ENCODE results near the gene LRP1B. TPM values are rescaled to one million over a fixed set of nuclear protein-coding genes. Genes with fewer than 3 reads are reported as not detected.

Gene LRP1B
- total RNA-seq, 1 donor from 2014 or later, result 0.20 TPM

DNA sequence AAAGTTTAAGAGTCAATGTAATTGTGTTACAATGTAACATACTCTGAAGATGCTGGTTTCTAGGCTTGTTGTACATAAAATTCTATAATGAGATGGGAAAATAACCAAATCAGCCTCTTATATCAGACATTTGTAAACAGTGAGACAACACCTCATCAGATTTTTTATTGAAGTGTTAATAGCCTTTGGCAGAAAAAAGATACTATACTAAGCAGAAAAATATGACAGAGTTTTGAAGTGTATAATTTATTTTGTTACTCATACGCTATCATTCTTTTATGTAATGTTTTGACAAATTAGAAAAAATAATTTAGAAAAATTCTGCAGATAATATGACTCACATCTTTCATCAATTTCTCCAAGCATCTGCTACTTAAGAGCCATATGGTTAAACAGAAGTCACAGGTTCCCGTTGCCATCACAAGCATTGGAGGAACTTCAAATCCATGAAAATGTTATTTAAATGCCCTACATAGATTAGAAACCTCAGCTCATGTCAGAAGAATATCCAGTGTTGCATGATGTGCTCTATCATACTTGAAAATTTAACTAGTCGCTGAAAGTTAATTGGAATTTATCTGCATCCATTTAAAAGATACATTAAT, 535.4 kb downstream of the LRP1B start:
- no peak for DNase-seq (ENCODE audit: low read depth, low spot score)

DNA sequence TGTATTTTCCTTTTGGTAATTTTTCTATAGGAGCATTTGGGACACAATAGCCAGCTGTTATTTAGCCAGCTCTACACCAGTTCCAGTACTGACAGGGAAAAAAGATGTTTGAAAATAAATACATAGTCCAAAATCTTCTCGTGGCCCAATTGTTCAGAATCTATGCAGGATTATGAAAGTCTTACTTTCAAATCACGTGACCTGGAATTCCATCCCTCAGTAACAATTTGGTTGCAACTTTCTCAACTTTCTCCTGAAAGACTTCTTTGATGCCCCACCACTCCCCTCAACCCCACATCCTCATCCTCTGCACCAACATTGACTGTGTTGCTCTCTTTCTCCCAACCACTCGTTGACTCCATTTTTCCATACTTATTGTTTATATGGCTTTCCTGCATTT, 539.0 kb downstream of the LRP1B start:
- DNase-seq (ENCODE audit: low read depth, low spot score), result no peak

DNA sequence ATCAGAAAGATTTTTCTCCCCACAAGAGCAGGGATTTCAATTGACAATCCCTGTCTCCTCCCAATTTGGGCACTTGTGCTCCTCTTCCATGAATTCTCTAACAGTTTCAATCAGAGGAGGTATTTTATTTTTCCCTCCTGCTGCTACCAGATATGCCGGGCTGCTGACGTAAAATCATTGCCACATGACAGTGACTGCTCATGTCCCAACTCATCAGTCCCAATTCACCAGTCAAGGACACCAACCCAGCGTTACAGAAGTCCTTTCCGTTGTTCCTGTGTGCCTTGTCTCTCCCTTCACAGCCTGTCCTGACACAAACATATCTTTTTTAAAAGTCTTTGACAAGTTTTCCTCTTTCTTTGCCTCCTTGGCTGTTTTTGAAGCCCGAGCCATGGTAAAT, 540.2 kb downstream of the LRP1B start:
- no peak for DNase-seq (ENCODE audit: low read depth, low spot score)

DNA sequence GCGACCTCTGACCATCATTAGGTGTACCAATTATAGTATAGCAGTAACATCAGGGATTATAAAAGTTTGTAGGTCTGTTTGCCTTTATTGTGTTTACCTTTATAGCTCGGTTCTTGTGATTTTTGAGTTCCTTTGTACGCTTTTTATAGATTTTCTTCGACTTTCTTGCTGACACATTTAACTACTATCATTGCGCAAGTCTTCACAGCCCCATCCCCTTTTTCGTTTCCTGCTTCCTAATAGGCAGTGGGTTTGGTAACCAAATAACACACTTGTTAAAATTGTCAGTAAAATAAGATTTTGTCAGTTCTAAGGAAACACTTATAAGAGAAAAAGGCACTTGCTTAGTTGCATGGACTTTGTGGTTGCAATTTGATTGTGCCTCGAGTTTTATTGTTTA, 541.5 kb downstream of the LRP1B start:
- DNase-seq (ENCODE audit: low read depth, low spot score), result no peak

DNA sequence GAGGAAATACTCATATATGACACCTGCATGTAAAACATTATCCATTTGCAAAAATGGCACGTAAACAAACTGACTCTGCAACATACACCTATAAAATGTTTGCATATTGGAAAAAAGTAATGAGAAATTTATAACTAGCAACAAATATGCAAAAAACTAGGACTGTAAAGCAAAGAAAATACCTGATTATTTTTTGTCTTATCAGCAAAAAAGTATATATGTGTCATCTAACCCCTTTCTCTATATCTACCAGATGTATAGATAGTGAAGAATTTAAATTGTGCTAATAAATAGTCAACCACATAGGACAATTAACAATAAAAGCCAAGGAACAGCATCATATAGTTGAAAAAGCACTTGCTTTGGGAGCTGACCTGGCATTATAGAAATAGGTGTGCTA, 543.8 kb downstream of the LRP1B start:
- no peak for DNase-seq (ENCODE audit: low read depth, low spot score)

DNA sequence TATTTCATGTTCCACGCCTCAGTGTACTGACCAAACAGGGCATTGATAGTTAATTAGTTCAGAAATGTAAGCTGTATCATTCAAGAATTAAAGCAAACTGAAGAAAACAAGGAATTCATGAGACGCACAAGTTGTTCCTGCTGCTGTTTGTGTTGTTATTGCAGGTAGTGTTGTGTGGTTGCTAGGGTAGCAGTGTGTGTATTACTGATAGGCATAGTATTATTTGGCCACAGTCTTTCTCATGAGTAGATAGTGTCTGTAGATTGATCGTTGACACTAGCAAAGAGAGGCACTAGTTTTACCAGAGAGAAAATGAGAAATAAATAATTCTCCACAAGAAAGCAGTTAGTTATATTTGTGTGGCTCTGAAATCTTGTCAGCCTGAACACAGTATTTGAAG, 548.6 kb downstream of the LRP1B start:
- DNase-seq (ENCODE audit: low read depth, low spot score), result no peak

DNA sequence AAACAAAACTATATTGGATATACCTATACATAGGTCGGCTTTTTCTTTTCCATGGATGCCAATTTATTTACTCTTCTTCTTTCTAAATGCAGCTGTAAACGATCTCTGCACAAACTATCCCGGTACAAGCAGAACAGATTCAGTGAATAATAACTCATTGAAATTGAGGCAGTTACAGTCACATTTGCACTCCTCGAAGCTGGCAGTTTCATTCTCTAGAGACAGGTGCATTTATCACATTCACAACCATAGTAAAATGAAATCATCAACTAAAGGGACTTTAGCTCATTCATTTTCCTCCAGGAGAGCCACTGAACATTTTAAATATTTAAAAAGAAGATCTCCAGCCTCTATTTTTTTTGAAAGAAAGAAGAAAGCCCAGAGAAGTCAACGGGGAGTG, 551.7 kb downstream of the LRP1B start:
- no peak for DNase-seq (ENCODE audit: low read depth, low spot score)

DNA sequence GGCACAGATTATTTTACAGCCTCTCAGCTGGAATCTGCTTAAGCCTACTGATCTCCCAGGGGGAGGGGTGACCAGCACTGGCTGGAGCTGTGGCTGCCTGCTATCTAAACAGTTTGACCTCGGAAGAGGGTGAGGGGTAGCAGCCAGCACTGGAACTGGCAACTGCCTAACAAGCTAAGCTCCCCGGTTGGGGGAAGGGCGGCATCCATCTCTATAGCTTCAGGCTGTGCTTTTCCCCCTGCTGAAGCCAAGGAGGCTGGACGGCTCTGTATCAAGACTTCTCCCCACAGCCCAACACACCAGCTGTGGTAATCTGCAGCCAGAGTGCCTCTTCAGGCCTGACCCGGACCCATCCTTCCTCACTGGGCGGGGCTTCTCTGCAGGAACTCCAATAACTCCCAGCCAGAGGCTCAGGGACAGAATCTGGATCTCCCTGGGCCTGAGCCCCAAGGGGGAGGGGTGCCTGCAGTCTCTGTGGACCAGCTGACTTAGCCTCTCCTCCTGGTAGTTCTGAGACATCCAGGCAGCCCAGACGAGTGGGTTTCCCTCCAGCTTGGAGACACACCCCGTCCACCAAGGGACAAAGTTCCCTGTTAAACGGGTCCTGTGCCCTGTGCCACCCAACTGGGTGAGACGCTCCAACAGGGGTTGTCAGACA, 560.2 kb downstream of the LRP1B start:
- DNase-seq (ENCODE audit: low read depth, low spot score), result no peak

DNA sequence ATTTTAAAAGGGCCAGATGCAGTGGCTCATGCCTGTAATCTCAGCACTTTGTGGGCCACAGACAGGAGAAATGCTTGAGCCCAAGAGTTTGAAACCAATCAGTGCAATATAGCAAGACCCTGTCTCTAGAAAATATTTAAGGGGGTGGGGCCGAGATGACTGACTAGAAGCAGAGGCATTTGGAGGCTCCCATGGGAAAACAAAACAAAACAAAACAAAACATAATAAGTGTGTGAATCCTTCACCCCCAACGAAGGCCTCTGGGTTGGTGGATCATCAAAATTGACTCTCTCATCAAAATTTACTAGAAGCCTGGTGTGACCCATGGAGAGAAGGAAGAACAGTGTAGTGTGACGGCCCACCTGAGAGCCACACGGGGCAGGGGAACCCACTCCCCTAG, 560.9 kb downstream of the LRP1B start:
- DNase-seq (ENCODE audit: low read depth, low spot score), result no peak

DNA sequence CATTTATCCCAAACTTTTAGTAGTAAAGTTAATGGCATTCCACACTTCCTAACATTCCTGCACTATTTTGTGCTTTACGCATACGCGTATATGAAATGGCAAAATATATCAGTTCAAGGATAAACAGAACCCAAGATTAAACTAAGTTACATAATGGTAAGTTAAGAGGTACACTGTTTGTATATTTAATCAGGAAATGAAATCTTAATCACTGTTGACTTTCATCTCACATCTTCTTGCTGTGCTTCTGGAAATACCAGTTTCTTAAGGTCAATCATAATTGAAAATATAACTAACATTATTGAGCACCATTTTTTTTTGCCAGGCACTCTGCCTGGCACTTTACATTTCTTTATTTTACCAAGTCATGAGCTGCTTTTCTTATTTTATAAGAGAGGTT, 565.2 kb downstream of the LRP1B start:
- DNase-seq (ENCODE audit: low read depth, low spot score), result no peak

DNA sequence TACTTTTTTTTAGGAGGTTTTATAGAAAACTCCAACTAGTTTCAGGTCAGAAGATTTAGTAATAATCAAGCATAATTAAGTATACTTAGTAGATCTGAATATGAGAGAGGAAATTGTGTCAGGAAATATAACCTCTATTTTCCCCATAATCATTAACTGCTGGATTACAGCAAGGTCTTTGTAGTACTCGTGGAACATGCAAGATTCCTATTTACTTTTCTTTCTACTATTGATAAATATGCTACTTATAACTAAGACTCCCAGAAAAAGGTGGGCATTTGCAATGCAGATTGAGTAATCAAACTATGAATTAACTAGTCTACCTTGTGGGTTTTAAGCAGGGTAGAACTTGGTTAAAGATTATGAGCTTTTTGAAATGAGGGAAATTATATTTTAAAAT, 570.1 kb downstream of the LRP1B start:
- DNase-seq (ENCODE audit: low read depth, low spot score), result no peak

DNA sequence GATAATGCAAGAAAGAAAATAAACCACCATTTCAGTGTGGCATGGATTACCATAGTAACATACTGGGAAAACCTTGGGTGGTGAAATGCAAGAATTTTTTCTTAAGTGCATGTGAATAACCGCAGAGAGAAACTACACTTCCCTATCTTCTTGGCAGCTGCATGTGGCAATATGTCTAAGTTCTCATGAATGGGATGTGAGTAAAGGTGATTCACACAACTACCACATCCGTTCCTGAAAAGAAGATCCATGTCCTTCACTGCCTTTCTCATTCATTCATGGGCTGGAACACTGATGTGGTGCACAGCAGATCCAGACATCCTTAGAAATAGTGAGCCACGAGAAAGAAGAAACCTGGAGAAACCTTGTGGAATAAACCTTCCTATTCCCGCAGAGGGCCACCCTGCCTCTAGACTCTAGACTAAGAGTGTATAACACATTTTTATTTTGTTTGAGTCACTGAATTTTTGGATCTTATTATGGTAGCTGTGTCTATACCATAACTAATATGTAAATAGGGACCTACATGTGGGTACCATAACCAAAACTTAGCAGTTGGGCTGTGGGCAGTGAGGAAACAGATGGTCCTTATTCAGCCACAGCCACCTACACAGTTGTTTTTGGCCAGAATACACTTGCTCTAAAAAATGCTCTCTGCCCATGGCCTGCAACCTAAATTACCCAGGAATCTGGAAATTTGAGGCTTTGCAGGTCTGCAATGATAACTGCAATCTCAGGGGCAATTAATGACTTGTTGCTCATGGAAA, 573.3 kb downstream of the LRP1B start:
- DNase-seq (ENCODE audit: low read depth, low spot score), result no peak

DNA sequence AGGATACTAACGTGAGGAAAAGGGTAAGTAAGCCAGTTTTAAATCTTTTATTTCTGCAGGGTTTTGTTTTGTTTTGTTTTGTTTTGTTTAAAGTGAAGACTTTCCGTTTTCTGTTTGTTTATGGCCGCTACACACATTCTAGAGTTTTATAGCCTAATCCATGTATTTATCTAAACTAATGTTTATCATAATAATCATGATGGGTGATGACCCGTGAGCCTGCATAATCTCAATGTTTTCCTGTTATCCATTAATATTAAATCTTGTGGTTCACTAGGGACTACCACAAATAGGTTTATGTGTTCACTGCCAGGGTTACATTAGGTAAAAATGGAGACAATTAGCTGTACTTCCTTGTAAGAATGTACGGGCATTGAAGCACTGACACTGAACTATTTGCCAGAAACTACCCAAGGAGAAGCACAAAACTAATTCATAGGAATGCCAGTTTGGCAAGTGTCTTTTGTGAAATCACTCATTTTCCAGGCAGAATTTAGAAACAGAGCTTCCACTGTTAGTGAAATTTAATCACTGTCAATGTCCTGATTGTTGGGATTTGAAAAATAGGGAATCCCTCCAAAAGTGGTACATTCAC, 574.8 kb downstream of the LRP1B start:
- DNase-seq (ENCODE audit: low read depth, low spot score), result no peak

DNA sequence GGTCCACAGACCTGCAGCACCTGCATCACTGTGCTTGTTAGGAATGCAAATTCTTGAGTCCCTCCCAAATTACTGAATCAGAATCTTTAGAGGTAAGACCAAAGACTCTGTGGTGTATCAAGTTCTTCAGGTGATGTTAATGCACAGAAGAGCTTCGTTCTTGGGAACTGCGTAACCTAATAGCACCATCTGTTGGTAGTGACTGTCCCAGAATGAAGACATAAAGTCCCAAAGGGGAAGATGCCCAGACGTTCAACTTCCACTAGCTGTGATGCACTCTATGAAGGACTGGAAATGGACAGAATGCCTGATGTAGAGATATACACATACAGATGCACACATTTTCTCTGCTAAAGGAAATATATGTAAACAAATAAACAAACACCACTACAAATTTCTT, 576.0 kb downstream of the LRP1B start:
- no peak for DNase-seq (ENCODE audit: low read depth, low spot score)

DNA sequence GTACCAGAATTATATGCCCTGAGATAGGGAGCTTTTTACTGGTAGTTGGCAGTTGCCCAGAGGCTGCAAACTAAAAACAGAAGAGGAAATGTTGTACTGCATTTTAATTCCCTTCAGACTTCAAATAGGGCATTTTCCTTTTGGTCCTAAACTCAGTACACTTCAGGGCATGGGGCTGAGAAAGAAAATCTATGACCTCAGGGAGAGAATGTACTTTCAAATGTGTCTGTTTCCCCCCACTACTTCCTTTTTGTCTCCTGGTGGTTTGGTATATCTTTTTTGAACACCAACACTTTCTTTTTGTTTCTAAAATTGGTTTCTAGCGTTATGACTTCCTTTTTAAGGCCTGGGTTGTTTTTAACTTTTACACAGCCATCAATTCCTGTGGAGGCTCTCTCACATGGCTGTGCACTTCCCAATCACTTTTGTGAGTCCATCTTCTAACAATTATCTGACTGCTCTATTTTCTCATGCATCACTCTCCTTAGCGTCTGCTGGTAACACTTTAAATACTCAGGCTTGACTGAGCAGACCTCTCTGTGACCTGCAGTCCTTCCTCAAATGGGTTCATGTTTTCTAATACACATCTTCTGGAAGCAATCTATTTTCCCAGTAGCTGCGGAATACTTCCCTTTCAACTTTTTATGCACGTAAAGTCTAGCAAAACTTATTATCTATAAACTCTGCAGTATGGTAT, 596.0 kb downstream of the LRP1B start:
- no peak for DNase-seq (ENCODE audit: low read depth, low spot score)

DNA sequence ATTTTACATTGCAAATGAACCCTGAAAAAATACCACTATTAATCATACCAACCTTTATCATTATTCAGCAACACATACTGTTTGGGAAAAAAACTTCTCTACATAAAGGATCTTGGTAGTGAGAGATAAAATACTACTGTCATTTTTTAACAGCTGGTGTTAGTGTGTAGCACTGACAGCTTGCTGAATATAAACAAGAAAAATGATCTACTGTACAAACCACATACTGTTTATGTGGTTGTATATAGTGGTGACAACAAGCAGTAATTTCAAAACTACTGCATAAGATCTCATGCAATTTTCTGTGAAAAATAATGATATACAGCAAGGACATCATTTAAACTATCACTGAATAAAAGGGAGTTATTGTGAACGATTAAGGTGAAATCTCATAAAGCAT, 601.2 kb downstream of the LRP1B start:
- DNase-seq (ENCODE audit: low read depth, low spot score), result no peak

DNA sequence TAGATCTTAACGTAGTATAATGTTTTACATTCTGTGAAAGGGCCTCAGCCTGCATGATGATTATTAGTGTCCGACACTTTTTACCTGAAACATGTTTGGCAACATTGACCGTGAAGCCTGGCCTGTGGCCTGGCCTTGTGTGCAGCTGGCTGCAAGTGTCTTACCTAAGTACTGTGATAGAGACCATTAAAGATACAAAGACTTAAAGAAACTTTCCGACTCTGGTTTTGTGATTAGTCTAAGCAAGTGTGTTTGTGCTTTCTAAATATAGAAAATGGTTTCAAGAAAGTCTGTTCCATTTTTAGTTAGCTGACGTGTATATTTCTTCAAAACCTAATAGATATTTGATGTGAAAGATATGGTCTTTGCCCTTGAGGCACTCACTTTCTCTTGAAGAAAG, 601.8 kb downstream of the LRP1B start:
- no peak for DNase-seq (ENCODE audit: low read depth, low spot score)

DNA sequence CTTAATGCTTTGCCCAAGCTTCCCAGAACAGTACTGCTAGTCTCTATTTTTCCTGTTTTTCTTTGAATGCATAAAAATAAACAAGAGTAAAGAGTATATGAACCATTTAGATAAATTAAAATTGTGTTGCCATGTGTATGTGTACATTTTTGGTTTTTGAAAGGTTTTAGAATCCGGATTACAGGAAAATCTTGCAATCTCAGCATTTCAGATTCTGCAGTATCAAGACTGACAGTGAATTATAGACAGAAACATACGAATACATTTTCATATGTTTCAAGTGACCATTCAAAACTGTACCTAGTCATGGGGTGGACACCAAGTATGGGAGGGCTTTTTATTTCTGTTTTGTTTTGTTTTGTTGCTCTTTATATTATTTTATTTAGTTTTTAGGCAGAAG, 604.1 kb downstream of the LRP1B start:
- DNase-seq (ENCODE audit: low read depth, low spot score), result no peak

DNA sequence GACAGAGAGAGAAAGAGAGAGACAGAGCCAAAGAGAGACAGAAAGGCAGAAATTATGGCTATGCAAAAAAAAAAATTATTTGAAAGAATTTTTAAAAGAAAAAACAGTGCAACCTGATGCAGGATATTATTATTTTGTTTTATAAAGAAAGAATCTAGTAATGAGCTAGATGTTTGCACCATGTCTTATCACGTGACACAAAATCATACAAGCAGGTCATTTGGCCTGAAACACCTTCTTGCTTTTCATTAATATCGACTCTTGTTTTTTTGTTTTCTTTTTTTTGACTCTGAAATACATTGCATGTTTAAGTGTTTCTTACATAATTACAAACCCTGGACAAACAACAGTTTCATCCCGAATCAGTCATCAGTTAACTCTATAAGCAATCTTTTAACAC, 606.0 kb downstream of the LRP1B start:
- DNase-seq (ENCODE audit: low read depth, low spot score), result no peak

DNA sequence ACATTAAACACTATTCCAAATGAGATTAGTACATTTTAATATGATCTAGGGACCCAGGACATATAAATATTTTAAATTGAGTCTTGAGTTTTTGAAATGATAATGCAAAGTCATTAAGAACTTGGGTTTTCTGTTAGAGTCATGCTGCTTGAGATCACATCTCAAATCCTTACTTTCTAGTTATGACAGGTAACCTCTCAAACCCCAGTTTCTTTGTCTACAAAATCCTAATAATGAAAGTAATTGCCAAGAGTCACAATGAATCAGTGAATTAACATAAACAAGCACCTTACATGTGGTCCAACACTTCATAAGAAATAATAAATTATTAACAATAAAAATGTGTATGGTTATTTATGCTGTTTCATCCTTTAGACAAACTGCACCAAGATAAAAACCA, 607.6 kb downstream of the LRP1B start:
- DNase-seq (ENCODE audit: low read depth, low spot score), result no peak

DNA sequence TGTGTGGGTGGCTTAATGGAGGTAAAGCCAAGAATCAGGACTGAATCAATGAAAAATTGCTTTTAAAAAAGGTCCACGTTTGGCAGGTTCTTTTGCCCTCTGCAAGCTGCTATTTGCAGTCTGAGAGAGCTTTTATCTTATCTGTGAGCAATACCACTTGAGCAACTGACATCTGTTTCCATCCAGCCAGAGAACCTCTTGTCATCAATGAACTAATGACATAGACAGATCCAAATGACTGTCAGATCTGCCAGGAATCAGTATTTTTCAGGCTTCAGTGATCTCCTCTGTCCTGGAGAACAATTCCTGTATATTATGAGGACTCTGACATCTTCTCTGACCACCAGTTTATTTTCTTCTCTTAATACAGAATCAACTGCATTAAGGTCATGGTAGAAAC, 608.1 kb downstream of the LRP1B start:
- DNase-seq (ENCODE audit: low read depth, low spot score), result no peak

DNA sequence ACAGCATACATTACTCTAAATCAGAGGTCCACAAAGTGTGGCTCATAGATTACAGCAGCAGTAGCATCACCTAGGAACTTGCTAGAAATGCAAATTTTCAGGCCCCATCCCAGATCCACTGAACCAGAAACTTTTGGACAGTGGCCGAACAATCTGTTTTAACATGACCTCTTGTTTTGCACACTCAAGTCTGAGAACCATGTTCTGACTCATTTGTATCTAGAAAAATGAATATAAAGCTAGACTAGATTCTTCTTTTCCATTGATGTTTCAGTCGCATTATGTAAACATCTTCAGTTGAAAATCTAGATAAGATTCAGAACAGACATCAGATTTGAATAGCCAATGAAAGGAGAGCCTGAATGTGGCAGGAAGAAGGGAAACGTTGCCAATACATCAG, 608.8 kb downstream of the LRP1B start:
- no peak for DNase-seq (ENCODE audit: low read depth, low spot score)
